RWPE1 (cell line): ENCODE measurements around the gene PLXNA3.

ENCODE experiments used
- CTCF ChIA-PET: fragments of 350-600 bp; sonication (Branson Sonifier 250); formaldehyde crosslinking; extraction: SDS; loops from one replicate; lab custom pipeline; 2021; lab: Yijun Ruan, JAX
- POLR2A ChIA-PET: fragments of 400-600 bp; formaldehyde crosslinking; extraction: SDS; loops from one replicate; lab custom pipeline; 2020; ENCODE audit warnings: antibody characterized with exemption; ENCODE audit not compliant: low non-redundant PET; lab: Yijun Ruan, JAX
- DNase-seq: peaks from one replicate; pipeline ENCODE4 v3.0.0; 2012; ENCODE audit warnings: low spot score
- H3K27ac ChIP-seq: fragments of 450-650 bp; 2 replicates; pipeline ENCODE4 v1.5.1; 2017
- TF ChIP-seq, protein P1 (sequence below): fragments of 450-650 bp; conservative IDR thresholded peaks from 2 replicates; pipeline ENCODE4 v1.5.1; 2017; ENCODE audit warnings: low read depth, mild to moderate bottlenecking

PLXNA3 gene

DNA sequence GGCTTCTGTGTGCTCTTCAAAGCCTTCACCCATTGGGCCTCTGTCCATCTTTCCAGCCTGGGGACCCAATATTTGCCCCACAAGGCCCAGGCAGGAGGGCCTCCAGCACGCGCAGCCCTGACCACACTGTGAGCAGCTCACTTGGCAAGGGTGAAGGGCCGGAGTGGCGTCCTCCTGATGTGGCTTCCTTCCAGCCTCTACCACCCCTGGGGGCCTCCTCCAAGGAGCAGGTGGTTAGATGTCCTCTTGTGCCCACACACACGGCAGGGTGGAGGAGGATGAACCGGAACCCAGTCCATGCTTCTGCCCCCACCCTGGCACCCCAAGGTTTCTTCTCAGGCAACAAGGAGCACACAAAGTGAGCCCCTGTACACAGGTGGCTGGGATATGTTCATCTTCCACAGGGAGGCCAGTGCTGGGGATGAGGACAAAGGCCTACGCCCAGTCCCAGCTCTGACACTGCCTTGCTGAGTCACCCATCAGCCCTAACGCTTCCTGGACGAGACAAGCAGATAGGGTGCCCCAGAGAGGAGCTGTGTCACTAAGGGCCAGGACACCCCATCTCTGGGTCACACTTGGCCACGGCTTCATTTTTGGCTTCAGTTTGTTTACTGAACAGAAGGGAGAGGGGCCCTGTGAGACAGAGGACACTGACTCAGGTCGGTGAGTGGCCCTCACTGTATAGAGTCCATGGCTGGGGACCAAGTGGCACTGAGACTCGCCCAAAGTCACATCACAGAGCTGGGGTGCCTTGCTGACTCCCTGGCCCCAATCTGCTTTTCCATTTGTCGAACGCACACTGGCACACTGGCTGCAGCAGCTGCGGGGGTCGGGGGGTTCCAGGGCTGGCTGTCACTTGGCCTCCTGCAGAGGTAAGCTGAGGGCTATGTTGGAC lies 26.4 kb downstream of the PLXNA3 start:
- TF ChIP-seq, protein P1, sequence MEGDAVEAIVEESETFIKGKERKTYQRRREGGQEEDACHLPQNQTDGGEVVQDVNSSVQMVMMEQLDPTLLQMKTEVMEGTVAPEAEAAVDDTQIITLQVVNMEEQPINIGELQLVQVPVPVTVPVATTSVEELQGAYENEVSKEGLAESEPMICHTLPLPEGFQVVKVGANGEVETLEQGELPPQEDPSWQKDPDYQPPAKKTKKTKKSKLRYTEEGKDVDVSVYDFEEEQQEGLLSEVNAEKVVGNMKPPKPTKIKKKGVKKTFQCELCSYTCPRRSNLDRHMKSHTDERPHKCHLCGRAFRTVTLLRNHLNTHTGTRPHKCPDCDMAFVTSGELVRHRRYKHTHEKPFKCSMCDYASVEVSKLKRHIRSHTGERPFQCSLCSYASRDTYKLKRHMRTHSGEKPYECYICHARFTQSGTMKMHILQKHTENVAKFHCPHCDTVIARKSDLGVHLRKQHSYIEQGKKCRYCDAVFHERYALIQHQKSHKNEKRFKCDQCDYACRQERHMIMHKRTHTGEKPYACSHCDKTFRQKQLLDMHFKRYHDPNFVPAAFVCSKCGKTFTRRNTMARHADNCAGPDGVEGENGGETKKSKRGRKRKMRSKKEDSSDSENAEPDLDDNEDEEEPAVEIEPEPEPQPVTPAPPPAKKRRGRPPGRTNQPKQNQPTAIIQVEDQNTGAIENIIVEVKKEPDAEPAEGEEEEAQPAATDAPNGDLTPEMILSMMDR: no peak
- no peak for DNase-seq
- ChIA-PET POLR2A (interaction anchor here (0.6 kb wide), 1 partner anchor 32 kb away, joined by 3 read pairs; the partner anchor contains the start of gene FAM3A), CTCF (no interaction called here)
- H3K27ac ChIP-seq: peak overlapping the region; percentile 84

DNA sequence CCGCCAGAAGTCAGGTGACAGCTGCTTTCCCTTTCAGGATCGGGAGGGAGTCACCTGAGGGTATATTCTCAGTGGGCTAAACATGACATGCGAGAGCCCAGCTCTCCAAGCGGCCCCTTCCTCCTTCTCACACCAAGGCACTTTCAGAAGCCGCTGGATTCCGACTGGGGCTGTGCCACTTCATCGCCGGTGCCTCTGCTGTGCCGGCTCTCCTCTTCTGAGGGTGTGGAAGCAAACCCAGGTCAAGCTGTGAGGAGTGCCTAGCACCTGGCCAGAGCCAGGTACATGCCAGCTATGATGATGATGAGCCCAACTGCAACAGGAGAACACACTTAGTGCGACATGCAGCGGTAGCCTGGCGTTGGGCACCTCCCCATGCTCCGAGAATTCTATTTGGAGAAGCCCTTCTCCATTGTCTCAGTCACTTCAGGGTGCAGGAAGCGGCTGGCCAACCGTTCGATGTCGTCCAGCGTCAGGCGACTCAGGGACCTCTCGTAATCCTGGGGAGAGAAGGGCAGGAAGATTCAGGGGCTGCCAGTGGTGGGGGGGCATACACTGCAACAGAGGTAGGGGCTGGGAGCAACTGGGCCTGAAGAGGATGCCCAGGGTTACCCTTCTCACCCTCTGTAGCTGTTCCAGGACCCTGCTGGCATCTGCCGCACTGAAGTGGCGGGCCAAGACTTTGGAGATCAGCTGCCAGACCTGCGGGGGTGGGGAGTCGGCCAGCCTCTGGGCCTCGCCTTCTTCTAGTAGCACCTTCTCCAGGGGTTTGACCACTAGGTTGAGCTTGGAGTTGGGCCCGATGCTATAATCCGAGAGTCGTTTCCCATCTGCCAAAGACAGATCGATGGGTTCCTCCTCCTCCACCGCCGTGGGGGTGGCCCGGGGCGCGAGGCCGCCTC lies 27.3 kb downstream of the PLXNA3 start:
- TF ChIP-seq, protein P1: no peak
- no peak for DNase-seq
- H3K27ac ChIP-seq: peak overlapping the region; percentile 84
- ChIA-PET POLR2A (interaction anchor here (0.6 kb wide), 2 partner anchors 31 to 50 kb away, joined by 3 to 5 read pairs; partner anchors contain the start of gene FAM3A), CTCF (no interaction called here)

DNA sequence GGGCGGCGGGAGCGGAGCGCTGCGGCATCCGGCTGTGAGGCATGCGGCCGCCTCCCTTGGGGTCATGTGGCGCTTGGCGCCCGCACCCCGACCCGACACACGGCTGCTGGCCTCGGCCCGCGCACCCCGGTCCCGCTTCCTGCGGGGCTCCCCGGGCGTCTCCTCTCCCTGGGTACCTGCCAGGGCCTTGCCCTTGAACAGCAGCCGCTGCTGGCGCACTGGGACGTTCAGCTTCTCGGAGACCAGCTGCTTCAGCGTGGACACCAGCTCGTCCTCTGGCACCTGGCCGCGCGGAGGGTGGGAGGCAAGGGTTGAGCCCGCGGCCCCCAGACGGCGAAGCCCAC lies 27.9 kb downstream of the PLXNA3 start:
- POLR2A ChIA-PET: interaction anchor here (0.6 kb wide), 1 partner anchor 51 kb away, joined by 5 read pairs; no protein-coding TSS in a partner anchor
- H3K27ac ChIP-seq: peak overlapping the region; percentile 84
- CTCF ChIA-PET: no interaction called here
- no peak for DNase-seq
- TF ChIP-seq, protein P1: no peak

DNA sequence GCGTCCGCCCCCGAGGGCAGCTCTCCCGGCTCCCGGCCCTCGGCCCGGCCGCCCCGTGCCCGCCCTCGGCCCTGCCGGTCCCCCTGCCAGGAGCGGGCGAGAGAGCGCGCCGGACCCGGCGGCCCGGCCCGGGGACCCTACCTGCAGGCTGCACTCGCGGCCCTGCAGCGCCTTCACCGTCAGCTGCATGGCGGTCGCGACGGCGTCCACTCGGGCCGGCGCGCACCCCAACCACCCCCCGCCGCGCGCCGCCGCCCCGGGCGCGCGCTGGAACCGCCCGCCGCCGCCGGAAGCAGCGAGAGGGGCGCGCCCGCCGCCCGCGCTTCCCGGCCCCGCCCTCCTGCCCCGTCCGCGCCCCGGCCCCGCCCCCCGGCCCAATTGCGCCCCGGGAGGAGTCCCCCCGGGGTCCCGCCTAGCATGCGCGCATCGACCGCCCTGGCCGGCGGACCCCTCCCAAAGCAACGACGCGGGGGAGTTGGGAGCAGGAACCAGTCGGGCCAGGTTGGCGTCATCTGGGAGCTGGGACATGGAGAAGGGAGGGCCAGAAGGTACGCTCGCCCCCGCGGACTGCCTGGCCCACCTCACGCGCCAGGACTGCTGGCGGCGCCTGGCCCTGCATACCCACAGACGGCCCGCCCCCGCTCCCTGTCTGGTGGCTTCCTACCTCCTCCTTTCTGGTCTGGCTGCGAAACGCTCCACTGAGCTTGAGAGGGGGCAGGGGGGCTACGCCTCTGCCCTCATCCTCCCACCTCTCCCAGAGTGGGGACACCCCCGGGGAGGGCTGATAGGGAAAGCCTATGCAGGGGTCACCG lies 28.5 kb downstream of the PLXNA3 start, which contains the start of gene UBL4A:
Gene UBL4A, minus strand, starts transcription at position 220 of the 812 bp plus-strand sequence. Its CDS starts 31 bp downstream, at position 189.
- ChIA-PET POLR2A (interaction anchor here (1.0 kb wide), 1 partner anchor 40 kb away, joined by 3 read pairs; no protein-coding TSS in a partner anchor), CTCF (interaction anchor here (1.4 kb wide), 1 partner anchor 40 kb away, joined by 3 read pairs; no protein-coding TSS in a partner anchor)
- TF ChIP-seq, protein P1: no peak
- peak within 1 kb of the TSS; percentile 84 for H3K27ac ChIP-seq
- no peak for DNase-seq

DNA sequence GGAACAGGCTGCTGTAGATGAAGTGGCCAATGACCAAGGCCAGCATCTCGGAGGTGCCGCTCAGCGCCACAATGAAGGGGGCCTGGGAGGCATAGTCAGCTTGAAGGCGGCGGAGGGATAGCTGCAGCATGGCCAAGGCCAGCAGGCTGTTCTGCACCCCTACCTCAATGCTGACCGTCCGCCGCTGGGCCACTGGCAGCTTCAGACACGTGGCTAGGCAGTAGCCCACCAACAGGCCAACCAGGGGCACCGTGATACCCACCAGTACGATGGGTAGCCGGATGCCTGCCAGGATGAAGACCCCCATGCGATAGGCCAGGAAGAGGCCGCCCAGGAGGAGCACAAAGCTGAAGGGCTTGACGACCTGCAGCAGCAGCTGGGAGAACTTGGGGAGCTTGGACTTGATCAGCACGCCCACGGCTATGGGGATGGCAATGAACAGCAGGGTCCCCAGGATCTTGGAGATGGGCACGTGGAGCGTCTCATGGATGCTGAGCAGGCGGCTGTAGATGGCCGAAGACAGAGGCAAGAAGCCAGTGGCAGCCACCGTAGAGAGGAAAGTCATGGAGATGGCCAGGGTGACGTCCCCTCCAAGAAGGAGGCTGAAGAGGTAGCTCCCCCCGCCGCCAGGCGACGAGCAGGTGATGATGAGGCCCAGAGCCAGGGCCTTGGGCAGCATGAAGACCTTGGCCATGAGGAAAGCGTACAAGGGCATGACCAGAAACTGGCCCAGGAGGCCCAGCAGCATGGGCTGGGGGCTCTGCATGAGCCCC lies 29.6 kb downstream of the PLXNA3 start:
- TF ChIP-seq, protein P1: no peak
- ChIA-PET CTCF (interaction anchor here (1.4 kb wide), 1 partner anchor 39 kb away, joined by 3 read pairs; no protein-coding TSS in a partner anchor), POLR2A (no interaction called here)
- DNase-seq: no peak
- peak overlapping the region; percentile 84 for H3K27ac ChIP-seq
